ENCODE data around the gene ZNF280D. TPM values are rescaled to one million over a fixed set of nuclear protein-coding genes. Genes with fewer than 3 reads are reported as not detected.
"Not testable (repeated sequence)": the region's sequence is repeated elsewhere in the genome, so short reads cannot be mapped to it uniquely, and the experiment has no call there.

Gene ZNF280D
- total RNA-seq: 10 to 100 TPM; 34.3 to 37.4 TPM
- polyA plus RNA-seq (ENCODE audit: insufficient read length in 6 of 6): 10 to 100 TPM; 70.8 to 82.1 (median 77.1) TPM
- long read RNA-seq, donor 1, transcript ZNF280D-208 (2 exons, 1,409 nt): major isoform, 6 of 14 reads
- long read RNA-seq, donor 1, partial matches to known transcripts: 6 of 14 reads
- long read RNA-seq, donor 1, other reads (novel, unspliced or antisense): 0 of 14 reads
- long read RNA-seq, donor 2, transcript ZNF280D-204 (6 exons, 3,666 nt): major isoform, 8 of 16 reads
- long read RNA-seq, donor 2, transcript ZNF280D-208 (2 exons, 1,409 nt): major isoform, 8 of 16 reads
- long read RNA-seq, donor 2, partial matches to known transcripts: 0 of 16 reads
- long read RNA-seq, donor 2, other reads (novel, unspliced or antisense): 0 of 16 reads
- long read RNA-seq, donor 3, partial matches to known transcripts: 0 of 3 reads
- long read RNA-seq, donor 3, other reads (novel, unspliced or antisense): 0 of 3 reads
- long read RNA-seq, donor 4, partial matches to known transcripts: 2 of 2 reads
- long read RNA-seq, donor 4, other reads (novel, unspliced or antisense): 0 of 2 reads
- long read RNA-seq, donor 5, partial matches to known transcripts: 0 of 5 reads
- long read RNA-seq, donor 5, other reads (novel, unspliced or antisense): 0 of 5 reads
- long read RNA-seq, donor 6, full-length matches to known transcripts: 7 of 17 reads
- long read RNA-seq, donor 6, partial matches to known transcripts: 10 of 17 reads
- long read RNA-seq, donor 6, other reads (novel, unspliced or antisense): 0 of 17 reads
- long read RNA-seq, donor 7, full-length matches to known transcripts: 4 of 4 reads
- long read RNA-seq, donor 7, partial matches to known transcripts: 0 of 4 reads
- long read RNA-seq, donor 7, other reads (novel, unspliced or antisense): 0 of 4 reads
- long read RNA-seq, donor 8, partial matches to known transcripts: 0 of 8 reads
- long read RNA-seq, donor 8, other reads (novel, unspliced or antisense): 0 of 8 reads
- long read RNA-seq, donor 9: 0 reads
- long read RNA-seq, donor 10, partial matches to known transcripts: 0 of 1 reads
- long read RNA-seq, donor 10, other reads (novel, unspliced or antisense): 0 of 1 reads
- long read RNA-seq, donor 11: 0 reads
- long read RNA-seq, donor 12, full-length matches to known transcripts: 10 of 10 reads
- long read RNA-seq, donor 12, partial matches to known transcripts: 0 of 10 reads
- long read RNA-seq, donor 12, other reads (novel, unspliced or antisense): 0 of 10 reads

GRCh38 chr15:56733136-56734012 lies at the start of gene ZNF280D:
ZNF280D (minus strand) TSS chr15:56733509; CDS start chr15:56707109, 26,400 bp downstream.
- no peaks in the 10 kb centered on the region for H3K27me3 ChIP-seq

GRCh38 chr15:56782306-56782705 lies 49.0 kb upstream of the ZNF280D start:
- intact Hi-C loops (cut with DNase I): no loop called here
- TF ChIP-seq CTCF (IDR thresholded peaks at IDR 0.05): no peak
- no peak for DNase-seq
- Histone ChIP-seq H3K27me3 (no peaks in the 10 kb centered on the region), H3K9me3 (no peaks in the 10 kb centered on the region), H3K27ac (no peak overlapping the region), H3K4me1 (no peaks in the 10 kb centered on the region), H3K4me3 (no peak overlapping the region), H3K36me3 (no peaks in the 10 kb centered on the region)
- ATAC-seq: no peak

More at GRCh38 chr15:56733136-56734012, at the start of gene ZNF280D:
- H3K27ac ChIP-seq: peak within 1 kb of the TSS; percentile 95 to 99
- TF ChIP-seq CTCF (IDR thresholded peaks at IDR 0.05): no peak
- H3K4me1 ChIP-seq: peaks cover 22 to 54% of the 10 kb centered on the region in 2 donors
- peak; percentile 95 for ATAC-seq
- peak within 1 kb of the TSS; percentile 57 for H3K4me3 ChIP-seq
- H3K9me3 ChIP-seq: no peaks in the 10 kb centered on the region
- H3K36me3 ChIP-seq: no peaks in the 10 kb centered on the region
- intact Hi-C loops (cut with DNase I): no loop called here
- DNase-seq: peak; percentile 84 to 97 (median 92)

DNA sequence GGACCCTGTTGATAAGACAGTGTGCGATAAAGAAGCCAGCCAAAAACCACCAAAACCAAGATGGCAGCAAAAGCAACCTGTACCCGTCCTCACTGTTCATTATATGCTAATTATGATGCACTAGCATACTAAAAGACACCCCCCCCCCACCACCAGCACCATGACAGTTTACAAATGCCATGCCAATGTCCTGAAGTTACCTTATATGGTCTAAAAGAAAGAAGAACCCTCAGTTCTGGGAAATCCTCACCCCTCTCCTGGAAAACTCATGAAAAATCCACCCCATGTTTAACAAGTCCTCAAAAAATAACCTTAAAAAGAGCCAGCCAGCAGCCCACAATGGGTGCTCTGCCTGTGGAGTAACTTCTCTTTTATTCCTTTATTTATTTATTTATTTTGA lies 48.4 kb upstream of the ZNF280D start:
- intact Hi-C loops (cut with DNase I): no loop called here
- ATAC-seq: no peak
- no peak overlapping the region for H3K27ac ChIP-seq
- no peaks in the 10 kb centered on the region for H3K9me3 ChIP-seq
- no peaks in the 10 kb centered on the region for H3K4me1 ChIP-seq
- no peak for TF ChIP-seq CTCF (IDR thresholded peaks at IDR 0.05)
- no peaks in the 10 kb centered on the region for H3K36me3 ChIP-seq
- no peaks in the 10 kb centered on the region for H3K27me3 ChIP-seq
- no peak overlapping the region for H3K4me3 ChIP-seq
- no peak for DNase-seq

GRCh38 chr15:56780102-56780725 lies 46.9 kb upstream of the ZNF280D start:
- intact Hi-C loops (cut with DNase I); DNase-seq; ATAC-seq: not testable (repeated sequence)

DNA sequence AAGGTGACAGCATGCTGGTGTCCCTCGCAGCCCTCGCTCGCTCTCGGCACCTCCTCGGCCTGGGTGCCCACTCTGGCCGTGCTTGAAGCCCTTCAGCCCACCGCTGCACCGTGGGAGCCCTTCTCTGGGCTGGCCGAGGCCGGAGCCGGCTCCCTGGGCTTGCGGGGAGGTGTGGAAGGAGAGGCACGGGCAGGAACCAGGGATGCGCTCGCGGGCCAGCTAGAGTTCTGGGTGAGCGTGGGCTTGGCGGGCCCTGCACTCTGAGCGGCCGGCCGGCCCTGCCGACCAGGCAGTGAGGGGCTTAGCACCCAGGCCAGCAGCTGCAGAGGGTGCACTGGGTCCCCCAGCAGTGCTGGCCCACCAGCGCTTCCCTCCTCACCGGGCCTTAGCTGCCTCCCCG lies 46.1 kb upstream of the ZNF280D start:
- ATAC-seq; intact Hi-C loops (cut with DNase I); H3K36me3 ChIP-seq; H3K27ac ChIP-seq; H3K4me1 ChIP-seq; H3K27me3 ChIP-seq; H3K4me3 ChIP-seq; H3K9me3 ChIP-seq: not testable (repeated sequence)
- DNase-seq: peak in 1 of 4 donors; percentile 65

More at GRCh38 chr15:56780102-56780725, 46.9 kb upstream of the ZNF280D start:
- H3K27me3 ChIP-seq, H3K27ac ChIP-seq, H3K36me3 ChIP-seq, H3K9me3 ChIP-seq, H3K4me1 ChIP-seq, H3K4me3 ChIP-seq: not testable (repeated sequence)
